H1 (cell line): ENCODE measurements around the gene KCNK3. TPM values are rescaled to one million over a fixed set of nuclear protein-coding genes. Genes with fewer than 3 reads are reported as not detected.

Source experiments
- CTCF ChIA-PET: fragments of 300-600 bp; sonication (Branson Sonifier 250); formaldehyde crosslinking; loops from one replicate; lab custom pipeline; 2021; ENCODE audit not compliant: partially characterized antibody; lab: Charles Lee
- POLR2A ChIA-PET: fragments of 300-600 bp; sonication (Branson Sonifier 250); formaldehyde crosslinking; loops from one replicate; lab custom pipeline; 2021; ENCODE audit warnings: inconsistent platforms; ENCODE audit not compliant: partially characterized antibody; lab: Charles Lee
- DNase-seq, 2 experiments: peaks; one replicate each; pipeline versions ENCODE4 v3.0.0 to v3.0.0-alpha.2; 2010 to 2022; ENCODE audit warnings: low spot score in 2 of 2, low read depth in 1 of 2, mixed read lengths in 1 of 2
- FAIRE-seq: peaks from 2 replicates; lab custom pipeline; 2011; peaks lifted over from hg19 to GRCh38; lab: Jason Lieb, UNC
- H2AFZ ChIP-seq: 2 replicates; pipeline ENCODE4 v1.8.1; 2012; ENCODE audit warnings: low read length, inconsistent platforms
- H2AK5ac ChIP-seq: 2 replicates; pipeline ENCODE4 v1.6.1; 2013; ENCODE audit warnings: low read depth, low read length
- H2BK120ac ChIP-seq: replicated peaks from 2 replicates; pipeline ENCODE3; 2013; ENCODE audit warnings: low read depth, low read length, inconsistent platforms
- H2BK12ac ChIP-seq: 2 replicates; pipeline ENCODE4 v1.6.1; 2013; ENCODE audit warnings: low read depth, low read length
- H2BK15ac ChIP-seq: 2 replicates; pipeline ENCODE4 v1.6.1; 2013; ENCODE audit warnings: low read length
- H2BK20ac ChIP-seq: 2 replicates; pipeline ENCODE4 v1.6.1; 2013; ENCODE audit warnings: low read length
- H2BK5ac ChIP-seq: 2 replicates; pipeline ENCODE4 v1.6.1; 2013; ENCODE audit warnings: low read depth, low read length
- H3K14ac ChIP-seq: 2 replicates; pipeline ENCODE4 v1.6.1; 2013; ENCODE audit warnings: inconsistent platforms; ENCODE audit not compliant: insufficient read length
- H3K18ac ChIP-seq: 2 replicates; pipeline ENCODE4 v1.6.1; 2013; ENCODE audit warnings: low read length; ENCODE audit errors: extremely low read depth
- H3K23ac ChIP-seq: 2 replicates; pipeline ENCODE4 v1.6.1; 2013; ENCODE audit warnings: inconsistent platforms; ENCODE audit not compliant: insufficient read length
- H3K23me2 ChIP-seq: 2 replicates; pipeline ENCODE4 v1.6.1; 2013; ENCODE audit warnings: low read depth, low read length
- H3K27ac ChIP-seq: 2 replicates; pipeline ENCODE4 v1.6.1; 2011; ENCODE audit warnings: low read depth, low read length, inconsistent platforms
- H3K27me3 ChIP-seq, 4 experiments: replicated peaks in 1 of 4; 1 replicate in 1 of 4; 2 replicates in 3 of 4; pipeline versions ENCODE4 v1.6.1 to v1.8.1; 2011 to 2013; ENCODE audit warnings: low read length in 3 of 4, mild to moderate bottlenecking in 3 of 4, inconsistent platforms in 2 of 4, mixed read lengths in 2 of 4, moderate library complexity in 1 of 4; ENCODE audit not compliant: control insufficient read depth in 3 of 4, insufficient read depth in 3 of 4; ENCODE audit errors: extremely low read depth in 1 of 4
- H3K36me3 ChIP-seq, 4 experiments: 2 replicates each; pipeline versions ENCODE4 v1.6.1 to v1.8.1; 2011 to 2013; ENCODE audit warnings: mild to moderate bottlenecking in 4 of 4, low read length in 3 of 4, moderate library complexity in 2 of 4, control low read depth in 1 of 4, inconsistent platforms in 1 of 4; ENCODE audit not compliant: insufficient read depth in 4 of 4, control insufficient read depth in 2 of 4
- H3K4ac ChIP-seq: replicated peaks from 2 replicates; pipeline ENCODE3; 2013; ENCODE audit warnings: low read length, low read depth, mixed read lengths, inconsistent platforms; ENCODE audit not compliant: insufficient read length
- H3K4me1 ChIP-seq, 4 experiments: replicated peaks in 1 of 4; 1 replicate in 1 of 4; 2 replicates in 3 of 4; pipeline versions ENCODE4 v1.6.1 to v1.8.1; 2011 to 2013; ENCODE audit warnings: low read length in 3 of 4, inconsistent platforms in 2 of 4, mixed read lengths in 1 of 4; ENCODE audit not compliant: insufficient read depth in 4 of 4, control insufficient read depth in 3 of 4
- H3K4me2 ChIP-seq, 2 experiments: 2 replicates each; pipeline versions ENCODE4 v1.6.1 to v1.8.1; 2011 to 2013; ENCODE audit warnings: low read depth in 2 of 2, low read length in 2 of 2, control low read depth in 1 of 2, inconsistent platforms in 1 of 2, mild to moderate bottlenecking in 1 of 2; ENCODE audit not compliant: insufficient read depth in 1 of 2
- H3K4me3 ChIP-seq, 4 experiments: fragments of 200-600, 300-600 bp in 1 of 4; sonication (generic), shearing (Covaris generic), sonication (Bioruptor Twin) in 1 of 4; 2 replicates each; pipeline versions ENCODE4 v1.5.1 to v1.8.1; 2011 to 2016; ENCODE audit warnings: low read length in 4 of 4, low read depth in 3 of 4, control low read depth in 2 of 4, inconsistent platforms in 2 of 4, mild to moderate bottlenecking in 2 of 4, mixed read lengths in 1 of 4, moderate library complexity in 1 of 4; ENCODE audit not compliant: insufficient read depth in 2 of 4; ENCODE audit errors: extremely low read depth in 1 of 4
- H3K56ac ChIP-seq: replicated peaks from 2 replicates; pipeline ENCODE3; 2013; ENCODE audit warnings: low read depth, mild to moderate bottlenecking, mixed read lengths, low read length, inconsistent platforms; ENCODE audit not compliant: insufficient read length
- H3K79me1 ChIP-seq: 2 replicates; pipeline ENCODE4 v1.6.1; 2013; ENCODE audit warnings: low read depth, low read length, control low read depth
- H3K79me2 ChIP-seq, 2 experiments: 2 replicates each; pipeline versions ENCODE4 v1.6.1 to v1.8.1; 2012 to 2013; ENCODE audit warnings: low read length in 2 of 2, mild to moderate bottlenecking in 2 of 2, inconsistent platforms in 1 of 2; ENCODE audit not compliant: insufficient read depth in 2 of 2, control insufficient read depth in 1 of 2
- H3K9ac ChIP-seq, 4 experiments: replicated peaks in 1 of 4; 1 replicate in 1 of 4; 2 replicates in 3 of 4; pipeline versions ENCODE4 v1.6.1 to v1.8.1; 2011 to 2013; ENCODE audit warnings: low read depth in 3 of 4, low read length in 3 of 4, control low read depth in 2 of 4, mild to moderate bottlenecking in 2 of 4, moderate library complexity in 2 of 4, inconsistent platforms in 1 of 4; ENCODE audit errors: extremely low read depth in 1 of 4
- H3K9me3 ChIP-seq, 2 experiments: 2 replicates each; pipeline versions ENCODE4 v1.6.1 to v1.8.1; 2012 to 2013; ENCODE audit warnings: mild to moderate bottlenecking in 2 of 2, moderate library complexity in 2 of 2, control low read depth in 1 of 2, inconsistent platforms in 1 of 2, low read depth in 1 of 2, low read length in 1 of 2, mixed read lengths in 1 of 2; ENCODE audit not compliant: insufficient read depth in 2 of 2
- H4K20me1 ChIP-seq, 2 experiments: replicated peaks in 1 of 2; 2 replicates each; pipeline versions ENCODE3 to v1.8.1; 2011 to 2013; ENCODE audit warnings: inconsistent platforms in 2 of 2, low read length in 2 of 2, mild to moderate bottlenecking in 1 of 2; ENCODE audit not compliant: insufficient read depth in 2 of 2, control insufficient read depth in 1 of 2
- H4K5ac ChIP-seq: 2 replicates; pipeline ENCODE4 v1.6.1; 2013; ENCODE audit warnings: low read length, low read depth, mixed read lengths, inconsistent platforms; ENCODE audit not compliant: insufficient read length
- H4K8ac ChIP-seq: 2 replicates; pipeline ENCODE4 v1.8.0; 2013; ENCODE audit warnings: mild to moderate bottlenecking, moderate library complexity, low read length, inconsistent platforms; ENCODE audit not compliant: insufficient read depth; ENCODE audit errors: extremely low read depth
- H4K91ac ChIP-seq: replicated peaks from 2 replicates; pipeline ENCODE3; 2013; ENCODE audit warnings: low read length, mixed read lengths, inconsistent platforms; ENCODE audit not compliant: insufficient read length
- BCL11A ChIP-seq, 2 experiments: IDR thresholded peaks; one replicate each; pipeline ENCODE4 v1.6.1; 2011; ENCODE audit warnings: low read depth in 2 of 2, low read length in 2 of 2, mild to moderate bottlenecking in 2 of 2
- CBX5 ChIP-seq: fragments of 300-800, 300-1000 bp; sonication (generic); IDR thresholded peaks from 2 replicates; pipeline ENCODE4 v1.7.1; 2016; ENCODE audit warnings: antibody characterized with exemption, low read length, low read depth
- CHD1 ChIP-seq: IDR thresholded peaks from 2 replicates; pipeline ENCODE4 v1.6.1; 2012; ENCODE audit warnings: low read depth, low read length, improper control_type of control experiment
- CHD2 ChIP-seq: IDR thresholded peaks from 2 replicates; pipeline ENCODE4 v1.6.1; 2012; ENCODE audit warnings: low read length, improper control_type of control experiment
- EZH2 ChIP-seq: fragments of 200-600 bp; sonication (generic); IDR thresholded peaks from 2 replicates; pipeline ENCODE4 v1.7.1; 2012; ENCODE audit warnings: low read depth, mild to moderate bottlenecking, moderate library complexity, low read length, inconsistent platforms; ENCODE audit not compliant: severe bottlenecking
- HDAC6 ChIP-seq: IDR thresholded peaks from one replicate; pipeline ENCODE4 v1.7.1; 2012; ENCODE audit warnings: low read depth, mild to moderate bottlenecking, inconsistent platforms, low read length, moderate library complexity
- KDM1A ChIP-seq: fragments of 200-600, 300-600 bp; sonication (generic); IDR thresholded peaks from 2 replicates; pipeline ENCODE4 v1.7.1; 2016; ENCODE audit warnings: mild to moderate bottlenecking, low read length, borderline replicate concordance
- RAD21 ChIP-seq, 2 experiments: IDR thresholded peaks in 1 of 2; conservative IDR thresholded peaks in 1 of 2; 2 replicates each; pipeline ENCODE4 v1.6.1; 2011; ENCODE audit warnings: low read depth in 2 of 2, low read length in 2 of 2, improper control_type of control experiment in 1 of 2, inconsistent platforms in 1 of 2, mild to moderate bottlenecking in 1 of 2, moderate library complexity in 1 of 2
- RXRA ChIP-seq: IDR thresholded peaks from 2 replicates; pipeline ENCODE4 v1.6.1; 2011; ENCODE audit warnings: low read depth, mild to moderate bottlenecking, low read length, moderate library complexity; ENCODE audit not compliant: insufficient read depth
- SP1 ChIP-seq: IDR thresholded peaks from 2 replicates; pipeline ENCODE4 v1.6.1; 2011; ENCODE audit warnings: low read depth, low read length
- SP2 ChIP-seq: IDR thresholded peaks from 2 replicates; pipeline ENCODE4 v1.6.1; 2012; ENCODE audit warnings: mild to moderate bottlenecking, low read length, inconsistent platforms
- SP4 ChIP-seq: IDR thresholded peaks from 2 replicates; pipeline ENCODE4 v1.6.1; 2012; ENCODE audit warnings: low read length, inconsistent platforms
- SRF ChIP-seq: IDR thresholded peaks from 2 replicates; pipeline ENCODE4 v1.6.1; 2011; ENCODE audit warnings: mild to moderate bottlenecking, low read depth, low read length, moderate library complexity
- SUZ12 ChIP-seq: fragments of 200-600 bp; sonication (generic); IDR thresholded peaks from 2 replicates; pipeline ENCODE4 v1.6.1; 2012; ENCODE audit warnings: mild to moderate bottlenecking, inconsistent platforms, low read length, moderate library complexity, mixed read lengths
- TAF7 ChIP-seq: optimal IDR thresholded peaks from 2 replicates; pipeline ENCODE3; 2011; ENCODE audit warnings: low read depth, mild to moderate bottlenecking, inconsistent platforms, low read length, moderate library complexity, borderline replicate concordance
- WGBS, 2 experiments: shearing (Covaris generic) in 1 of 2; methylation state at CpG; one replicate each; pipeline versions ENCODE4 v1.1.6 to v1.1.7; 2013 to 2015; ENCODE audit warnings: low lambda C conversion rate in 2 of 2, mixed read lengths in 2 of 2, inconsistent platforms in 1 of 2, low coverage in 1 of 2, missing lambda C conversion rate in 1 of 2; ENCODE audit not compliant: insufficient replicate concordance in 2 of 2, insufficient coverage in 1 of 2, insufficient read length in 1 of 2; ENCODE audit errors: extremely low coverage in 1 of 2, missing lambda C conversion rate in 1 of 2; 5-methylcytosine and 5-hydroxymethylcytosine counted together
- polyA plus RNA-seq, 7 experiments: library from polyadenylated mRNA; depleted of rRNA in 3 of 7; stranded (reverse) in 5 of 7; unstranded in 2 of 7; fragments of >200 nt in 5 of 7; fragments of 200-250 nt in 2 of 7; gene quantifications; 1 replicate in 5 of 7; 2 replicates in 1 of 7; 4 replicates in 1 of 7; pipeline versions ENCODE4 v1.2.1 to v1.2.3, GENCODE V29; 2011 to 2013; ENCODE audit warnings: missing spikeins in 2 of 7, mixed read lengths in 2 of 7
- total RNA-seq: library from RNA; stranded (reverse); fragmentation: NEBNext Ultra II Directional; extraction: Animal tissue kit (Norgen Biotek cat#: 25700); gene quantifications from 2 replicates; pipeline ENCODE4 v1.2.1, GENCODE V29; 2021

Gene KCNK3
- total and polyA plus RNA-seq, 2 of the 8 experiments (the other 6 are each of a cell fraction or from before 2014, with no cell fraction given): 0.29 to 0.30 TPM

DNA sequence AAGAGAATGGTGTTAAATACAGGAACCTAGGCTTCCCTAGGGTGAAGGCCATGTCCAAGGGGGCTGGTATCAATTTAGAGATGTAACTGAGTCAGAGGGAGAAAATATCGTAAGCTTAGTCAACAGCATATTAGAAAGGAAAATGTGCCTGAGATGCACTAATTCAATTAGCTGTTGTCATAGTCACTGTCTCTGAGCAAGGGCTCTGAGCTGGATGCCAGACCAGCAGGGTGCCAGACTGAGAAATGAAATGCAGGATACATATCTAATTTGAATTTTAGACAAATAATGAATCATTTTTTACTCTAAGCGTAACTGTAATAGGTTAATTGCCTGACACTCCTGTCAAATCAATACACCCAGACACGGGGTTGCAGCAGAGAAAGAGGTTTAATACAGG, 60.1 kb downstream of the KCNK3 start:
- Histone ChIP-seq H3K27ac (no peak overlapping the region), H3K4ac (no peak overlapping the region), H3K4me2 (no peak overlapping the region), H3K56ac (no peak overlapping the region), H3K14ac (no peak overlapping the region), H2AFZ (no peak overlapping the region), H3K36me3 (no peaks in the 10 kb centered on the region), H3K27me3 (peaks cover 0 to 15% (median 12%) of the 10 kb centered on the region in 4 experiments; a peak in 6 of 7 replicates), H4K8ac (no peak overlapping the region), H3K79me2 (no peaks in the 10 kb centered on the region), H3K9me3 (peaks cover 3% of the 10 kb centered on the region in 2 experiments; a peak in 2 of 4 replicates), H2AK5ac (no peak overlapping the region), H3K79me1 (no peaks in the 10 kb centered on the region), H3K4me1 (peaks cover 5 to 20% (median 10%) of the 10 kb centered on the region in 4 experiments; a peak in 6 of 7 replicates), H2BK12ac (no peak overlapping the region), H3K18ac (no peak overlapping the region), H3K23ac (no peak overlapping the region), H4K5ac (no peak overlapping the region), H2BK15ac (no peak overlapping the region), H3K4me3 (no peak overlapping the region), H2BK20ac (no peak overlapping the region), H3K23me2 (no peaks in the 10 kb centered on the region), H3K9ac (no peak overlapping the region), H2BK5ac (no peak overlapping the region), H4K20me1 (no peaks in the 10 kb centered on the region), H2BK120ac (no peak overlapping the region), H4K91ac (no peak overlapping the region)
- FAIRE-seq (no peak), DNase-seq (no peak)
- WGBS, 2 experiments: 86% methylated on average over 3 of the region's 3 CpGs; no CpG with 5 or more reads in 1 of the 2 experiments
- CTCF ChIA-PET: interaction anchor here (1.0 to 2.9 kb wide), 3 partner anchors 146 to 283 kb away, joined by 4 to 9 read pairs (median 6); no protein-coding TSS in a partner anchor
- POLR2A ChIA-PET: interaction anchor here (1.2 to 1.6 kb wide), 3 partner anchors 9 to 51 kb away, joined by 3 to 6 read pairs (median 3); no protein-coding TSS in a partner anchor
- TF ChIP-seq RXRA (no peak), SUZ12 (no peak), KDM1A (no peak), BCL11A (IDR thresholded peaks at IDR 0.05; ENCODE audit: low read depth in 2 of 2, low read length in 2 of 2) (no peak), RAD21 (IDR thresholded peaks at IDR 0.05 in 1 of 2, conservative IDR thresholded peaks at IDR 0.05 in 1 of 2; ENCODE audit: low read depth in 2 of 2, low read length in 2 of 2) (no peak), SP4 (no peak), EZH2 (no peak), CBX5 (no peak), SP1 (no peak), TAF7 (no peak), HDAC6 (no peak), CHD2 (no peak), SP2 (no peak), CHD1 (no peak), SRF (no peak)
